HG02759 (cell line): ENCODE measurements around the gene PLPP7.
"Not testable (repeated sequence)": the region's sequence is repeated elsewhere in the genome, so short reads cannot be mapped to it uniquely, and the experiment has no call there.

Experiments
- ATAC-seq: cut with Tn5 transposase; IDR thresholded peaks from one replicate; pipeline ENCODE4 v1.9.1; 2021; ENCODE audit warnings: mild to moderate bottlenecking, moderate library complexity; ENCODE audit not compliant: unreplicated experiment

Gene PLPP7

DNA sequence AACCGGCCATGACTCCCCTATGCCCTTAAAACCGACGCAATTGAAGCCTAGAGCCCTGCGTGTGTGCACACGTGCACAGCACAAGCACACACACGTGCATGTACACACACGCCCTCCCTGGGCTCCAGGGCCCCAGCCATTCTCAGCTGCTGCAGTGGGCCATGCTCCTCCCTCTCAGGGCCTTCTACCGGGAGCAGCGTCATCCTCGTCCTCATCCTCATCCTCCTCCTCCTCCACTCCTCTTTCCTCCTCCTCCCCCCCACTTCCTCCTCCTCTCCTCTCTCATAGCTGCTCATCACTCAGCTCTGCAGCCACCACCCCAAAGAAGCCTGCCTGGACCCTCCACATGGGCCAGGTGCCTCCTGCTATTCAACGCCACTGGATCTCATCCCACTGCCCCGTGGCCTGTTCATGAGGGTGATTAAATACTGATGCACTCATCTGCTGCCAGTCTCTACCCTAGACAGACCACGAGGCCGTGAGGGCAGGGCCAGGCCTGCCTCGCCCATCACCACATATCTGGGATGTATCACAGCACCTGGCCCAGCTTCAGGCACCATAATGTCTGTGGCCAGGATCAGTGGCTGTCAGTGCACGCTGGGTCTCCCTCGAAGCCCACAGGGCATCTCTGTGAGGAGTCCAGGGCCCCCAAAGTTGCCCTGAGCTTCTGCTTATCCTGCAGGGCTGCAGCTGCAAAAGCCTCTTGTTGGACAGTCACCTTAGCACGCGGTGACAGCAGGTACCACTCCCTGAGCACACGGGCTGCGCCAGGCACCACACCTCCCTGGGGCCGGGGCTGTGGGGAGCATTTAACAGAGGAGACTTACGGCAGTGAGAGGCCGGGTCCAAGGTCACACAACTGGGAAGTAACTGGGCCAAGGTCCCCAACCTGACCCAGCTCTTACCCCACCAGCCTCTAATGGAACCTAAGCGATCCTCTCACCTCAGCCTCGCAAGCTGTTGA is 23.0 kb upstream of the PLPP7 start:
- ATAC-seq, result no peak

DNA sequence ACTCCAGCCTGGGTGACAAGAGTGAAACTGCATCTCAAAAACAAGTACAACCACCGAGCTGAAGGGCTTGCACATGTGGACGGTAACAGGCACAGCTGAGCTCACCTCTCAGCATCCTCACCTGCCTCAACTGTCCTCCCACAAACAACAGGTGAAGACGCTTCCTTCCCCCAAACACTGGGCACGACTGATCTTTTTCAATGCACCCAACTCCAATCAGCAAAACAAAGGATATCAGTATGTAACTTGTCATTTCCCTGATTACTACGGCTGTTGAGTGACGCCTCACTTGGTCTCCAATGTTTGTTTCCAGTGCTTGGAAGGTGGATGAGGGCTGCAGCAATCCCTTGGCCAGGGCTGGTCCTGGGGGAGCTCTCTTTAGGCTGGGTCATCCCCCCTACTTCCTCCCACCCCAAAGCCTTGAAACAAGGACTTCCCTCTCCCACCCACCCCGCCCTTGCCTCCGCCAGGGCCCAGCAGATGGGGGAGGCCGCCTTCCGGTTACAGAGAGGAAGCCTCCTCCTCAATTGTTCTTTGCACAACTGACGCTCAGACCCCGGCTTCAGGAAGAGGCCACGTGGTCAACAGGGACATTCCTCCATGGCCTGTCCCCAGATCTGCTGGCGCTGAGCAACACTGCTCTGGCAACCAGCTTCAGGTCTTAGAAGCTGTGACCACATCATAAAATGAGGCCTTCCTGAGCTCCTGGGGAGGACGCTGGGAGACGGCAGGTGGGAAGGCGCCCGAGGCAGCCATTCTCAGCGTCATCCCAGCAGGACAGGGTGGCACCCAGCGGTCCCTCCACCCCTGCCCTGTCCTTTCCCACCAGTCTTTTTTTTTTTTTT is 19.1 kb upstream of the PLPP7 start:
- no peak for ATAC-seq

DNA sequence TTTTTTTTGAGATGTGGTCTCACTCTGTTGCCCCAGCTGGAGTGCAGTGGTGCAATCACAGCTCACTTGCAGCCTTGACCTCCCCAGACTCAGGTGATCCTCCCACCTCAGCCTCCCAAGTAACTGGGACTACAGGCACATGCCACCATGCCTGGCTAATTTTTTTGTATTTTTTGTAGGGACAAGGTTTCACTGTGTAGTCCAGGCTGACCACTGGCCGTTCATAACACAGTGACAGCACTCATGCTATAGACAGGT is 18.6 kb upstream of the PLPP7 start:
- ATAC-seq, result not testable (repeated sequence)

DNA sequence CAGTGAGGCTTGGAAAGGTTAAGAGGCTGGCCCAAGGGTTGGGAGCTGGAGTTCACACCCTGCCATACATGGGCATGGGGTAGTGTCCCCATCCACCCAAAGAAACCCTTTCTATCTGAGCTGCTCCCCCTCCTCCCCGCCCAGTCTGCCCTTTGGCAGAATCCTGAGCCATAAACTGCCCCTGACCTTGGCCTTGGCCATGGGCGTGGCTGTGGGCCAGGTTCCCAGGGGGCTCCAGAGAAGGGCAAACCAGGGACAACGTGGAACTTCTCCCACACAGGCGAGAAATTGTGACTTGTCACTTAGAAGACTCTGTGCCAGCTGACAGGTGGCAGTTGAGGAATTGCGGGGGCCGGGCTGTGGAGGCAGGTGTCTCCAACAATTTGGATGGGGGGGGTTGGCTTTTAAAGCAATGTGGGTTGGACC is 18.0 kb upstream of the PLPP7 start:
- no peak for ATAC-seq

DNA sequence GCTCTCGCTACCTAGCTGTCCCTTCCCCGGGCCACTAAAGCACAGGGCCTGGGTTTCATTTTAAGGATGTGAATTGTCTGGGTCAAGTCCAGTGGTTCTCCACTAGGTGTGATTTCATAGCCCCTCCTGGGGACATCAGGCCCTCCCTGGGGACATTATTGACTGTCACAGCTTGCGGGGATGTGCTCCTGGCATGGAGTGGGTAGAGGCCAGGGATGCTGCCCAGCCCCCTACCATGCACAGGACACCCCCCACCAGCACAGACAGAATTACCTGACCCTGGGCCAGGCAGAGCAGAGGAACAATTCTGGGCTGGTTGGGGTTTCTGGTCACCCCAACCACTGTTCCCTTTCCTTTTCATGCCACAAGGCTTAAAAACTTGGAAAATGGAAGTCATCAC is 17.3 kb upstream of the PLPP7 start:
- ATAC-seq, result no peak

DNA sequence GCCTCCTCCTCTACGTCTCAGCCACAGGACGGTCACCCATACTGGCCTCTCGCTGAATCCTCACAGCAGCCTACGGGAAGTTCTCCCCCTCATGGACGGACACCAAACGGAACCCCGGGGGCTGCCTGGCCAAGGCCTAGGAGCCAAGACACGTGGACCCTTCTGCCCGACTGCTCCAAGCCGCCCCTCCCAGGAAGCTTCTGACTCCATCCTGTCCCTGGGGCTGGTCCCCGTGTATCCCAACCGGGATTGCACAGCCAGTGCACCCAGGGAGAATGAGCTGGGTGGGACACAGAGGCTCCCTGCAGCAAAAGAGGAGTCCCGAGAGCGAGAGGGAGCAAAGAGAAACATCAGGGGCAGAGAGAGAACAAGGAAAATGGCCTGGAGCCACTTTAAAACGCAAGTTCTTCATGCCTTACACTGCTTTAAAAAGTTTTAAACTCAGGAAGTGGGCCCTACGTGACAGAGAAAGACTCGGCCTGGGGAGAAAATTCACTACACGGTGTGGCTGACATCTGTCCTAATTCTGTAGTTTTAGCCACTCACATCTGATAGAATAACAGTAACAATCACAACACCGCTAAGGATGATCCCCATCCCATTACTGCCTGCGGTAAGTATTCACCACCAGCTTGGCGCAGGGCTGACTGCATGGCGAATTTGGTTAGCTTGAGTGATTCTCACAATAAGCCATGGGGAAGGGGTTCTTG is 16.2 kb upstream of the PLPP7 start:
- no peak for ATAC-seq

DNA sequence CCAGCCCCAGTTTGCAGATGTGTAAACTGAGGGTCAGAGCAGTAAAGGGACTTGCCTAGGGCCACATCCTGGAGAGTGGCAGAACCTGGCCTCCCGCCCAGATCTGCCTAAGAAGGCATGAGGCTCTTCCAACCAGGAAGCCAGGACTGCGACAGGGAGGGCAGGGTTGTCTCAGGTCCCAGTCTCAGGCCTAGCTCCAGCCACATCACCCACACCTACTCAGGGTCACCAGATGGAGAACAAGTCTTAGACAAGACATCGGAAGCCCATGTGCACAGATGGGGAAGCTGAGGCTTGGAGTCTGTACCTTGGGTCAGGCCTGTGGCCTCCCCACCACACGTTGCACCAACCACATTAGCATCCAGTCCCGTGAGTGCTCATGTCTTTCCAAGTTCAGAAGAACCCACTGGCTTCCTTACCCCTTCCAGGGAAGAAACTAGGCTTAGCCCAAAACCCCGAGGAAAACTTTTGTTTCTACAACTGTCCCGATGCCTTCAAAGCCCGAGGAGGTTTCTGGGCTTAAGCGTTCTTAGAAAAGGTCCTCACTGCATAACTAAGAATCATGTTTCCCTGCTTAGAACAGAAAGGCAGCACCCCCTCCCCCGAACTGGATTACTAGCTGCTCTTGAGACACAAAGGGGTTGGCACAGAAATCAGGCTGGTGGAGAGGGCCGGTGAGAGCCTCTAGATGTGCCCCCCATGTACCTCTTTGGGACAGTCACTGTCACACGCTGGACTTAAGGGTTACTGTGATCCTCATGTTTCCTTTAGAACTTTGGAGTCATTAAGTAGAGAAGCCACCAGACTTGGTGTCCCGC is 15.5 kb upstream of the PLPP7 start:
- ATAC-seq, result no peak

DNA sequence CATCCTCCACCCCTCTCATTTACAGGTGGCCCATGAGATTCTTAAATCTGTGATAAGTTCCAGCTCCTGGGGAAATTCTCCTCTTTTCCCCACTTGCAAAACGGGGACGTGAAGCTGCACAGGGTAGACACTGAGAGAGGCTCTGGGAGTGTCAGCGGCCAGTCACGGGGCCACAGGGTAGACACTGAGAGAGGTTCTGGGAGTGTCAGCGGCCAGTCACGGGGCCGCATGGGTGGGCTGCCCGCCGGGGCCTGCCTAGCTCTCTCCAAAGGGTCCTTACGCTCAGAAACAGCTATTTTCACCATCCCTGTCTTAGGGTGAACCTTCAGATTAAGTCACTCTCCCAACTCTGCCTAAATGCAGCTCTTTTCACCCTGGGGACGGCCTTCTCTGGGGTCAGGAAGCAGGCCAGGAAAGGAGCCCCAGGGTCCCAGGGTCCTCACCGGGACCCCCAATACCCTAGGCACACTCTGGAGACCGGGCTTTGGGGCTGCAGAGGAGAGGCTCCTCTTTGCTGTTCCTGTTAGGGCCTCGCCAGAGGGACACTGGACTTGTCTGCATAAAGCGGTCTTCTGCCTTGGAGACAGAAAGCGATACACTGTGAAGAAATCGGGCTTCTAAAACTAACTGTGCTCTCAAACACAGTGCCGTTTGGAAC is 14.7 kb upstream of the PLPP7 start:
- no peak for ATAC-seq

DNA sequence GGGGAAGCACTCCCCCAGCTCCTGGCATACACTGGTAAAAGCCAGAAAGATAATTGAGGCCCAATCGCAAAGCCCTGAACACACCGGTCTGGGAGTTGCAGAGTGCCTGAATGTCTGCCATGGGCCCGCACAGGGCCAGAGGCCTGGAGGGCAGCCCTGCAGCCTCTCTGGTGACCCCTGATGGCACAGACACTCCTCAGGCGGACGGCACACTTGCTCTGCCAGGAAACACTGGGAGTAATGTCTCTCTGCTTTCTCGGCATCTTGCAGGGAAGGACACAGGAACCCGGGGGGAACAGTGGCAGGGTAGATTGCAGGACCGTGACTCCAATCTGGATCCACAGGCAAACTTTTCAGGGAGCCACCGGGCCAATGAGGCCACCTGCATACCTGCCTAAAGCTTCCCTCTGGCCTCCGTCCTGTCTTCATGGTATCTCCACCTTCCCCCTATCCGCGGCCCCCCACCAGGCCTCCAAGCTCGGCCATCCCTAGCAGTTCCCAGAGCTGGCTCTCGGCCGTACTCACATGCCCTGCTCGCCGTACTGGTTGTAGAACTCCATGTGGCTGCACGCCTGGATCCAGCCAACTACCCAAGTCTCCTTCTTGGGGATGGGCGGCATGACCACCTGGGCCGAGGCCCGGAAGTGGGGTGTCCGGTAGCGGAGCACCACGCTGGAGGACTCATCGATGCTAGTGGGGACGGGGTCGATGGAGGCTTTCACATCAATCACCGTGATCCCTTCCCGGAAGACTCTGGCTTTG is 14.0 kb upstream of the PLPP7 start:
- no peak for ATAC-seq

DNA sequence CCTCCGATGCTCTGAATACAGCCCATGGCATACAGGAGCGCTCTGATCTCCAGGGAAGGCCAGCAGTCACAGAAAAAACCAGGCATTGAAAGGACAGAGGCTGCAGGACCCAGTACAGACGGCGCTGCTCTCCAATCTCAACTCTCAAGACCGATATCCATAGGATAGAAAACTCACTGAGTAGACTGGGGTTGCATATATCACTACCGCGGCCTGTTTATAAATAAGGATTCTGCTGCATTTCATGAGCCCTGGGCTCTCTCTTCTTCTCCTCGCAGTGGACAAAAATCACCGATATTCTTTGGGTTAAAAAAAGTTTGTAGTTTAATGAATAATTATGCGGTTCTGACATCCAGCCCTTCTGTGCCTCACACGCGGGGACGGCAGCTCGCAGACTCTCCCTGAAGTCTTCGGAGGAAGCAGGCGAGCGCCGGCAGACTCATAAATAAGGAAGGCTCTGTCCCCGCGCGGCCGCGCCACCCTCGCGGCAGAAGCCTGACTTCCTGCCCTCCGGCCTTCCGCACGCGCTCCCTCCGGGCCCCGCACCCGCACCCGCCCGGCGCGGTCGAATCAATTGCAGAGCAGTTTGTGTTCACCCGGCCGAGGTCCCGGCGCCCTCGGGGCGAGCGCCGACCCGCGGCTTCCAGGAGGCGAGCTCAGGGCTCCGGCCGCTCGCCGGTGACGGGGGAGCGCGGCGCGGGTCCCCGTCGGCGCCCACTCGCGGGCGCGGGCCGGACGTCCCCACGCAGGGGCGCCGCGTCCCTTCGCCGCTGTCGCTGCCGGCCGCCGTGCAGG is 13.2 kb upstream of the PLPP7 start, which contains the start of gene FAM78A:
TSS of gene FAM78A (minus strand) at position 417 of the 795 bp plus-strand sequence. CDS start at position 86, 331 bp downstream.
- ATAC-seq, result peak; percentile 9

DNA sequence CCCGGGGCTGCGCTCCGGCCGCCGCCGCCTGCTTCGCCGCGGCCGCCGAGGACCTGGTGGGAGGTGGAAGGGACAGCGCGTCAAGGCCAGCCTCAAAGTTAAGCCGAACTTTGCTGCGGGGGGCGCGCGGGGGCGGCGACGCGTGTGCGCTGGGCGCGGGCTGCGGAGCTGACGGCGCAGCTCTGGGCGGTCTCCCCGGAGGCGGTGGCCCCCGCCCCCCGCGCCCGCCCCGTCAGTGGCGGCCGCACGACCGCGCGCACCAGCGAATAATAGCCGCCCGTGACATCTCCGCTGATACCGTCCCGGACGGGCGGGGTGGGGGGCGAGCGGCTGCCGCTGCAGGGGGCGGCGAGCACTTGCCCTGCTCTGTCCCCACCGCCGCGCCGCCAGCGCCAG is 12.6 kb upstream of the PLPP7 start:
- peak; percentile 15 for ATAC-seq

DNA sequence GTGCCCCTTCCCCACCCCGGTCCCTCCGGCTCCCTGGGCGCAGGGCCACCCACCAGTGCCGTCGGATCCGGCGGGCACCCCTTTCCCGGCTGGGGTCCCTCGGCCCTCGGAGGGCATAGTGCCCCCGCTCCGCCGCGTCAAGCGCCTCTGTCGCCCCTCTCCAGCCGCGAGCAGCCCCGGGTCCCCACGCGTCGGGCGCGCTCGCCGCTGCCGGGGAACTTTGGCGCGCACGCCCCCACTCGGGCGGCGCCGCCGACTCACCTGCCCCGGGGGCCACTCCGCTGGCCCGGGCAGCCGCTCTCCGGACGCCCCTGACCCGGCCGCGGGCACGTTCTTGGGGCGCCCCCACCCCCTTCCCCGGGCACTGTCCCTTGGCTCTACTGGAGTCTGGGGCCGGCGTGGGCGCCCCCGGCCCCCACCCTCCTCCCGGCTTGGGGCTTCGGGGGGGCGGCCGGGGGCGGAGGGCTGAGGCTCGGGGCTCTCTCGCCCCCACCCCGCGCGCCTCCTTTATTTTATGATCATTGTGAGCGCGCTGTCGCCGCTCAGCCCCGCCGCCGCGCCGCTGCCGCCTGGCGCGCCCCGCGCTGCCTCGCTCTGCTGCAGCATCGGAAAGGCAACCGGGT is 12.1 kb upstream of the PLPP7 start:
- ATAC-seq, result peak; percentile 19

DNA sequence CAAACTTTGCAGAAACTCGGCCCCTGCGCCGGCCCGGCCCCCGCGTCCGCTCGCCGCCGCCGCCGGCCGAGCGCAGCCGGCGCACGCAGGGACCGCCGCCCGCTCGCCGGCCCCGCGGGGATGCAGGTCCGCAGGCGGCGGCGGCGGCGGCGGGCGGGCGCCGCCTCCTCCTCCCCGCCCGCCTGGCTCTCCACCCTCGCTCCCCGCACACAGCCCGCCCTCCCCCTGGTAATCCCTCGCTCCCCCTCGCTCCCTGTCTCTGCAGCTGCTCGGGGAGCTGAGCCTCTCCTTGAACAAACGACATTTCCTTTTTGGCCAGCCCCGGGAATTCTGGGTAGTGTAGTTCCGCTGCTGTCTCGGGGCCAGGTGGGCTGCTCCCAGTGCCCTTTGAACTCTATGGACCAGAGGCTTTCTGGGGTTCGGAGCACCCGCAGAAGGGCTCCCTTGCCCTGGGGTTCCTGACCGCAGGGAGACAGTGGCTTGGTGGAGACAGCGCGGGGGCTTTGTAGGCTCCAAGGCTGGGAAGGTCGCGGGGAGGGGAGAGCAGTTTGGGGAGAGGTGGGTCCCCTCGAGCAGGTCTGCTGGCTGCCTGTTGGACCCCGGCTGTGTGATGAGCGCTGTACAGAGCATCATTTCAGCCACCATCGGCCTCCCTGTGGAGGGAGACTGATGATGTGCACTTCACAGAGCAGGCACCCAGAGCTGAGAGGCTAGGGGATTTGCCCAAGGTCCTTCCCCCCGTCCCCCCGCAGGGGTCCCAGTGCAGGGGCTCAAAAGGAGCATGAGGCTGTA is 11.4 kb upstream of the PLPP7 start:
- ATAC-seq, result peak; percentile 27

DNA sequence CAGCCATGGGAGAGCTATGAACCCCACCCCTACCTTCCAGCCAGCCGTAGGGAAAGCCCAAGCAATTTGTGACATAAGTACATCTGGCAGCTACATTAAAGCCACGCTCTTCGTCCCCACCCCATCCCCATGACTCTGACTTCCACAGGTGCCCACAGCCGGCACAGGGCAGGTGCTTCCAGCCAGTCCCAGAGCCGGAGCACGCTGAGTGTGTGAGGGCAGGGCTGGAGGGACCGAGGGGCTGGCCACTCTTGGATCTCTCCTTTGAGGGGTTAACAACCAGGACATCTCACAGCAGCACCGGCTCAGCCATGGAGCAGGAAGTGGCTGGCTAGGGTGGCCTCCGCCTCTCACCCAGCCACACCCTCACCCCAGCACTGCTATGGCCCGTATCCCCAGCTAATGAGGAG is 10.8 kb upstream of the PLPP7 start:
- no peak for ATAC-seq

DNA sequence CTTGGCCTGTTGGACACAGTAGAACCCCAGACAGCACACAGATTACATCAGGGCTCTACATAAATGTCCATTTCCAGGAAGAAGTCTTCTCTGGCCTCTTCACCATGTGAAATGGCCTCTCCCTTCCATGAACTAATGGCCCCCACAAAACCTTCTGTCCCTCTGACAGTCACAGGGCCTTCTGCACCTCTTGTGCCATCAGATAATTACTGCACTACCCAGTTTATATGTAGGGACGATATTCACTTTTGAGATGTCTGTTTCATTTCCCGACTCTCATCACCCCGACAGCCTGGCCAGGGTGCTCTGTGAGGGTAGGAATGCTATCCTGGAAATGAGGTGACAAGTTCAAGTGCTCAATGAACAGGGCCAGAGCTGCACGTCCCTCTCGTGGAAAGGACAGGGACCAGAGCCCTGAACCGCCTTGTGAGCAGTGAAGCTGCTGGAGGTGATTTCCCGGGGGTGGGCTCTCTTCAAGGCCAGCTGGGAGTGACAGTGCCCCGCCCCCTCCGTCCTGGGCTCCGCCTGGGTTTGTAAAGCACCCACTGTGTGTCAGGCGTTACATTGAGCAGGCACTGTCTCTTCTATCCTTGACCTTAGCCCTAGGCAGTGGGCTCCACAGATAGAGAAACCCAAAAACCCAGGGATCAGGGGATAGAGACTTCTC is 10.2 kb upstream of the PLPP7 start:
- ATAC-seq, result no peak

DNA sequence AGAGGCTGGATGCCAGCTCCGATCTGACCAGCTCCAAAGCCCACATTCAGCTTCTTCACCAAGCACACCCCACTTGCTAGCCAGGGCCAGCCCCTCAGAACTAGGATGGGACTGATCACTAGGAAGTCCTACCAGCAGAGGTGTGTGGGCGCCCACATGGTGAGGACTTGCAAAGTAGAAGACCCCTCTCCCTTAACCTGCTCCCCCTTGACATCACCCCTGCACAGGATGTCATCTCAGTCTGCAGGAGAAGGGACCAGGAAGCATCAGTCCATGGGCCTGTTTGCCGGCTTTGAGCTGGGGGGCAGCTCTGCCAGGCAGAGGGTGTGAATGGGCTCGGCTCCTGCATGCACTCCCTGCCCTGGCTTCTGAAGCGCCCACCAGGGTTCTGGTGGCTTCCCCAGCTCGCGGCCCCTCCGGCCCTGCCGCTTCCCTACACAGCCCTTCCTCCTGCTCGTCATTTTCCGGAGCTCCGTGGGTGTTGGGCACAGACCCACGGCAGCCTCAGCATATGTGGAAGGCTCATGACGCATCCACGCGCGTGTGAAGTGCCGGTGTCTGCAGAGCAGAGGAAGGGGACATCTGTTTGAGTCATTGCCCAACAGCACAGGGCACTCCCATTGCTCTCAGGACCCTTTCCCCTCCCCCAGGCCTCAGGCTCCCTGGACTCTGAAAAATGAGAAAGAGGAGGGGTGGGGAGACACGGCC is 9.5 kb upstream of the PLPP7 start:
- ATAC-seq, result no peak
